HG02759 (cell line): Measurements from ENCODE around the gene TMEM91.

Experiments used
- ATAC-seq: cut with Tn5 transposase; IDR thresholded peaks from one replicate; pipeline ENCODE4 v1.9.1; 2021; ENCODE audit warnings: mild to moderate bottlenecking, moderate library complexity; ENCODE audit not compliant: unreplicated experiment

Gene TMEM91

GRCh38 chr19:41409288-41409687 lies 33.0 kb downstream of the TMEM91 start:
- ATAC-seq = no peak

GRCh38 chr19:41410336-41411054 lies 34.2 kb downstream of the TMEM91 start:
- no peak for ATAC-seq

- no peak for ATAC-seq
Measured at GRCh38 chr19:41411100-41411967, 35.0 kb downstream of the TMEM91 start.

- no peak for ATAC-seq
Measured at GRCh38 chr19:41411968-41412265, 35.6 kb downstream of the TMEM91 start.

- no peak for ATAC-seq
Measured at GRCh38 chr19:41412953-41413352, 36.6 kb downstream of the TMEM91 start.

GRCh38 chr19:41413947-41414346 lies 37.6 kb downstream of the TMEM91 start:
- ATAC-seq = no peak

GRCh38 chr19:41414461-41414860 lies 38.1 kb downstream of the TMEM91 start:
- no peak for ATAC-seq

GRCh38 chr19:41415154-41415571 lies 38.8 kb downstream of the TMEM91 start:
- no peak for ATAC-seq

GRCh38 chr19:41416194-41416674 lies 39.9 kb downstream of the TMEM91 start:
- ATAC-seq = no peak

GRCh38 chr19:41420101-41420880 lies 44.0 kb downstream of the TMEM91 start:
- ATAC-seq = no peak

- no peak for ATAC-seq
Measured at GRCh38 chr19:41421314-41421713, 45.0 kb downstream of the TMEM91 start.

GRCh38 chr19:41421973-41422372 lies 45.6 kb downstream of the TMEM91 start:
- ATAC-seq = no peak

- no peak for ATAC-seq
Measured at GRCh38 chr19:41422456-41422855, 46.1 kb downstream of the TMEM91 start.

GRCh38 chr19:41422955-41423354 lies 46.6 kb downstream of the TMEM91 start:
- ATAC-seq = no peak

GRCh38 chr19:41424335-41425173 lies 48.2 kb downstream of the TMEM91 start:
- no peak for ATAC-seq

- no peak for ATAC-seq
Measured at GRCh38 chr19:41425174-41426115, 49.1 kb downstream of the TMEM91 start.

- no peak for ATAC-seq
Measured at GRCh38 chr19:41426116-41426841, 49.9 kb downstream of the TMEM91 start.

GRCh38 chr19:41426952-41427646 lies 50.8 kb downstream of the TMEM91 start, which contains the start of gene B3GNT8:
Gene B3GNT8 (minus strand): TSS chr19:41427374. CDS start chr19:41426778, 596 bp downstream.
- ATAC-seq = peak; percentile 41
